Suppressor macrophage (primary cell): Measurements from ENCODE around the gene PCED1B.
A peak's percentile ranks its signal among the peaks of the same experiment; 100 is the strongest.
"Not testable (repeated sequence)": the region's sequence is repeated elsewhere in the genome, so short reads cannot be mapped to it uniquely, and the experiment has no call there.

Experiments
- DNase-seq, 4 experiments: peaks; one replicate each; pipeline ENCODE4 v3.0.0-alpha.2; 2020 to 2022

Gene PCED1B

GRCh38 chr12:47170281-47170680 lies 90.9 kb downstream of the PCED1B start:
- not testable (repeated sequence) for DNase-seq

GRCh38 chr12:47178014-47178413 lies 98.6 kb downstream of the PCED1B start:
- no peak for DNase-seq

GRCh38 chr12:47182164-47182938 lies 102.9 kb downstream of the PCED1B start:
- not testable (repeated sequence) for DNase-seq

DNA sequence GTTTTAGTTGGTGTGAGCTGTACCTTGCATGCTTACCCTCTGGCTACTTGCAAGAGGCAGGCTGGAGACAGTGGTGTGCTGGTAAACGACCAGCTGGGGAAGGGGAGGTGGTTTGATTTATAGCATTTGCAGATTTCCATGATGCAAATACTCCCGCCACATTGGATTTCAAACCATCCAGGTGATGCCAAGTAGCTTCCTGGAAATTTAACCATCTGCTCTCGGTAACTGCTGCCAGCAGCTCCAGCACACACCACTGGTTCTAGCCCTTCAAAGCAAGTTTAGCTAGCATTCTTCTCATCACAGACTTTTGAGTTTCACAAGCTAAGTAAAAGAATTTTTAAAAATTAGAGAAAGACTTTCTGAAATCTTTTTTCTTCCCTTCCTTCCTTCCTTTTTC lies 104.8 kb downstream of the PCED1B start:
- no peak for DNase-seq

DNA sequence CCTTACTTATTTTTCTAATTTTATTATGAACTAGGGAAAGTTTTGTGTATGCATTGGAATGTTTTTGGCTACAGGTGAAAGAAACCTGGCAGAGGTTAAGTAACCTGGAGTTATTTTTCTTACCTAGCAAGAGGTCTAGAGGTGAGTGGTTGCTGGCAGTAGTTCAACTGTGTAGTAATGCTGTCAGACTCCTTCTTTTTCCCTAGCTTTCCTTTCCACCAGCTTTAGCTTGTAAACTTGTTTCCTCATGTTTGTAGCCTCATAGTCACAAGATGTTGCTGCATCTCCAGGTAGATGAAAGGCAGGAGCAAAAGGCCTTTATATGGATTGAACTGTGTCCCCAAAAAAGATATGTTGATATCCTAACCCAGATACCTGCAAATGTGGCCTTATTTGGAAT lies 105.4 kb downstream of the PCED1B start:
- no peak for DNase-seq

GRCh38 chr12:47186246-47186645 lies 106.8 kb downstream of the PCED1B start:
- DNase-seq, result no peak

DNA sequence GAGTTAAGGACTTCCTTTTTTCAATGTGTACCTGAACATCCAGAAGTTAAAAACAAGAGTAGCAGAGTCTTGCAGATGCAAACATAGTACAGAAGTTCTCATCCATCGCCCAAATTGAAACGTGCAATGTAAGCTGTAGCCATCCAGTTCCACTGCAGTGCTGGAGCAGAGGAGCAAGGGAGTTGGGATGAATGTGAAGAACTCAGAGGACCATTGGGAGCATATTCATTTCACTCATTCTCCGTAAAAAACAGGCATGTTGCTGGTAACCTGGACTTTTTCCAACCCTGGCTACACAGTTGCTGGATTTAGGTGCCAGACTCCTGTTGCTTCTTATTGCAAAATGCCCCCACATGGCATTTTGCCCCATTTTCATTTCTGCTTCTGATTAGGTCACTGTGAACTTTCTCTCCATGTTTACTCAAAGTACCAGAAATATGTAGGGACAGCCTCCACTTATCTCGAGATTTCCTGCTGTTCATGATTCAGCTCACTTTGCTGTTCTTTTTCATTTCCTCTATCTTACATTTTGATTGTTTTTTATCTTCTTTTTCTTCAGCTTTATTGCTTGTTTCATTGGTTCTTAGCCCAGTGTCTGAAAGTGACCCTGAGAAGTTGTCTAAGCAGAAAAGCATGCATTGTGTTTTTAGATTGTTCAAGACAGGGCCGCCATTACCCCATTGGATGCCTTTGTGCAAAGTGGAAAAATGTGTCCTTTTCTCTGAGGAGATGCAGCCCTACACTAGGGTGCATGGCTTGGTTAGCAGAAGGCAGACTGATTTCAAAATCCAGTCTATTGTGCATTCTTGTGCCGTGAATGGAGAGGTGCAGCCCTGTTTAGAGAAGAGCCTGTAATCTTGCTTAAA lies 109.4 kb downstream of the PCED1B start:
- peak; percentile 13 to 64 (median 39) for DNase-seq

DNA sequence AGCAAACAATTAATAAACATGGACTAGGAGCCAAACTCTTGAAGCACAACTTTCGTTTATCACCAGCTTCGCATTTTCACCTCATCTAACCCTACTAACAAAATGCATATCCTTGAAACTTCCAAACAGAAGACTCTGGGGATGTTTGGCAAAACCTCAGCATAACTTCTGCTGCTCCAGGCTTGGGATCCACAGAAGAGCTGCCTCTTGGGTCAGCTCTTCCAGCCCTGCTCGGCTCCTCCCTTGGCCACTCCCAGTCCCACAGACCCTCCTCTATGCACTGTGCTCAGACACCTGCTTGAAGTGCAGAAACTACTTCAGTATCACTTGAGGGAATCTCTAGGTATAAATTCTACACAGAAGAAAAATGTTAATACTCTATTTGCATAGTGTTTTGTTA lies 110.3 kb downstream of the PCED1B start:
- no peak for DNase-seq

DNA sequence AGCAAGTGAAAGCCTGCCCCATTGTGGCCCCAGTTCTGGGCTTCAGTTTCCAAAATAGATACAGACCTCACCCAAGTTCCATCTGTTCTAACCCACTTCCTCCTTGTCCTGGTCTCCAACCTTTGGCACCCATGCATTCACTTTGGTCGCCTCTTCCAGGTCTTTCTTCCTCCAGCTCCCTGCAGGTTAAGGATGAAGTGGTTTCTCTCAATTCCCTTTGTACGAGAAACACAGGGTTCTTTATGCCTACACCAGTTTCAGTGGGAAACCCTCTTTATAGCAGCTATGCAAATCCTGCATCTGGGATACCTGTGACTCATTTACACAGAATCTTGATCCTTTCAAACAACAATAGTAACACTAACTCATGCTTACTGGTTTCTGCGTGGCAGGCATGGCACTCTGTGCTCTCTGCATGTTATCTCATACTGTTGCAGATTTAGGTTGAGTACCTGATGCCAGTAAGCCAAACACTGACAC lies 110.9 kb downstream of the PCED1B start:
- no peak for DNase-seq

DNA sequence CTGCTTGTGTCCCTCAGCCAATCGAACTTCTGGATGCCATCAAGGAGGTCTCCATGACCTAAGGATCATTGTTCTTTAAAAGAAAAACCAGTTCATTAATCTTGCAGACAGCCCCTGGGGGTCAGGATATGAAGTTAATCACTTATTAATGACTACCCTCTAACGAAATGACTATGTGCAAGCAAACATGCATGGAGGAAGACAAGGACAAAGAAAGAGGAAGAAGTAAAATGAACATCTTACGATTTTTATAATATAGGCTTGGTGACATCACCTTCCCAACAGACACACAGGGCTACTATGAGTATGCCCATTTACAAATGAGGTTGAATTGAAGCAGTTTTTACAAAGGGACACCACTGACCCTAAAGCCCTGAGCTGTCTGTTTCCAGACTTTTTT lies 111.5 kb downstream of the PCED1B start:
- DNase-seq, result peak; percentile 10 to 76 (median 46)

DNA sequence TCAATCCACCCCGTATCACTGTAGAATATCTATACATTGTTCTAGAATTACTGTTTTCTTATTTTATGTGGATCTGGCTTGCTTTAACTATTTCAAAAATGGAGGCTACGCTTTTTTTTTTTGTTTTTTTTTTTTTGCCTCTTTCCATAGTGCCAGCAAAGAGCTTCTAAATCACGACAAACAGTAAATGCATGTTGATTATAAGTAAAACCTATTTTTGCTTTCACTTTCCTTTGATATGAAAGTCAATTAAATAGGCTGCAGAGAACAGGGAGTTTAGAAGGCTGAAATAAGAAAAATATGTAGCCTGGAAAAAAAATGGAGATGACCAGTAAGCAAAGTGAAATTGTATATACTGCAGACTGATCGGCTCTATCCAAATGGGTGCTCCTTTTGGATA lies 112.6 kb downstream of the PCED1B start:
- no peak for DNase-seq

GRCh38 chr12:47193066-47193465 lies 113.6 kb downstream of the PCED1B start:
- DNase-seq, result no peak

GRCh38 chr12:47194501-47194900 lies 115.1 kb downstream of the PCED1B start:
- no peak for DNase-seq

DNA sequence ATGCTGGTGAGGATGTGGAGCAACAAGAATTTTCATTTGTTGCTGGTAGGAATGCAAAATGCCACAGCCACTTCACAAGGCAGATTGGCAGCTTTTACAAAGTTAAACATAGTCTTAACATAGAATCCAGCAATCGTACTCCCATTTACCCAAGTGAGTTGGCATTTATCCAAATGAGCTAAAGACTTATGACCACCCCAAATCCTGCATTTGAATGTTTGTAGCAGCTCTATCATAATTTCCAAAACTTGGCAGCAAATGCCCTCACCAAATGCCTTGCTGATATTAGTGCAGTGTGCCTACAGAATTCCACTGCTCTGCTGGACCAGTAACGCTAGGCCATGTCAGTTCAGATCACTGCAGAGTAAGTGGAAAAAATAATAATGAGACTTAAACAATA lies 121.0 kb downstream of the PCED1B start:
- no peak for DNase-seq

DNA sequence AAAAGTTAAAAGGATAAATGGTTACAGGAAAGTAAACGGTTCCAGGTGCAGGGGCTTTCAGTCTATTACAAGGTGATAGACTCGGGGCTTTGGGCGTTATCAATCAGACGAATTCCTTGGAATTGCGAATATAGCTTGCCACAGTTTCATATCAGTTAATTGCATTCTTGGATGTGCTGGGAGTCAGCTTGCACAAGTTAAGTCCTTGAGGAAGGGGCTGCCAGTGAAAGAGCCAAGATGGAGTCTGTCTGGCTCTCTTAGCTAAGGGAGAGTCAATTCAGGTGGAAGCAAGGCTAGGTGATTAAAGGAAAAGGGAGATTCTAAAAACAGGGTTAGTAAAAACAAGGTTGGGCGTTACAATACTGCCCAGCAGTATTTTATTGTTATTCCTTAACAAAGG lies 121.8 kb downstream of the PCED1B start:
- DNase-seq, result not testable (repeated sequence)

DNA sequence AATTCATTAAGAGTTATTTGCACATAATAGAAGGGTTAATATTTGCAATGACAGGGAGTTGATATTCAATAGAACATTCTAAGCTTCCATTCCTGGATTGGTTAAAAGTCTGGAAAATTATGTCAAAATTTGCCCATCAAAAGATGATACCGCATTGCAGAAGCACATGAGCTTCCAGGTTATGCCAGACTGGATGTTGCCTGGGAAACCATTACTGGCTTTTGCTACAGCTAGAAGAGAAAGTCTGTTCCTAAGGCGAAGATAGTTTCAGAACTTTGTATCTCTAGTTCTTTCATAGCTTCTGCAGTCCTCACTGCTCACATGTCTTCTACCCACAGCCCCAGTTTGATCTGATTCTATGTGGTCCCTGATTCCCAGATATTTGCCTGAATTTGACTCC lies 122.8 kb downstream of the PCED1B start:
- DNase-seq, result no peak

DNA sequence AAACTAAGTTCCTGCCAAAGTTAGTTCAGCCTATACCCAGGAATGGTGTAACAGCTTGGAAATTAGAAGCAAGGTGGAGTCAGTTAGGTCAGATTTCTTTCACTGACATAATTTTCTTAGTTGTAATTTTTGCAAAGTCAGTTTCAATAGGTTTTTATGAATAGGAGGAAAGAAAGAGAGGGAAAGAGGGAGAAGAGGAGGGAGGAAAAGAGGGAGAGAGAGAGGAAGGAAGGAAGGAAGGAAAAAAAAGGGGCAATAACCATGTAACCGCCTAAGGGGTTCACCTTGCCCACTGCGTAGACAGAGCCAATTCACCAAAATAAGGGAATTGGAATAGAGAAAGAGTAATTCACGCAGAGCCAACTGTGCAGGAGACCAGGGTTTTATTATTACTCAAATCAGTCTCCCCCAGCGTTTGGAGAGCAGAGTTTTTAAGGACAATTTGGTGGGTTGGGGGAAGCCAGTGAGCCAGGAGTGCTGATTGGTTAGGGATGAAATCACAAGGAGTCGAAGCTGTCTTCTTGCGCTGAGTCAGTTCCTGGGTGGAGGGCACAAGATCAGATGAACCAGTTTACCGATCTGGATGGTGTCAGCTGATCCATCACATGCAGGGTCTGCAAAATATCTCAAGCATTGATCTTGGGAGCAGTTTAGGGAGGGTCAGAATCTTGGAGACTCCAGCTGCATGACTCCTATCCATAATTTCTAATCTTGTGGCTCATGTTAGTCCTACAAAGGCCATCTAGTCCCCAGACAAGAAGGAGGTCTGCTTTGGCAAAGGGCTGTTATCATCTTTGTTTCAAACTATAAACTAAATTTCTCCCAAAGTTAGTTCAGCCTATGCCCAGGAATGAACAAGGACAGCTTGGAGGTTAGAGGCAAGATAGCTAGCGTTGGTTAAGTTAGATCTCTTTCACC lies 126.4 kb downstream of the PCED1B start:
- no peak for DNase-seq

GRCh38 chr12:47206450-47207339 lies 127.3 kb downstream of the PCED1B start:
- no peak for DNase-seq

DNA sequence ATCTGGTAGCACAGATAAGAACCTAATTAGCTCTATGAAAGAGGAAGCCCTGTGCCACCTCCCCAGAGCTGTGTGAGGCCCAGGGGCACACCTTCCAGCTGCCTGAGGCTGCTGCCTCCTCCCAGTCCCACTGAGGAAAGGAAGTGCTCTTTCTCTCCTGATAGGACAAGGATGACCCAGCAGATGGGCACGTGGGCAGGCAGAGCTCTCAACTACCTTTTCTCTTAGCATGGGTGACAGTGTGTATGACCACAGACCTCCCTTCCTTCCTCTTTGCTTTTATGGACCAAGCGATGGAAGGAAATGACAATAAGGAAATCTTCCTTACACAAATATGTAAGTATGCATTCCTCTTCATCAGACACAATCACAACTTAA lies 127.9 kb downstream of the PCED1B start:
- DNase-seq, result peak; percentile 62 to 81 (median 77)

DNA sequence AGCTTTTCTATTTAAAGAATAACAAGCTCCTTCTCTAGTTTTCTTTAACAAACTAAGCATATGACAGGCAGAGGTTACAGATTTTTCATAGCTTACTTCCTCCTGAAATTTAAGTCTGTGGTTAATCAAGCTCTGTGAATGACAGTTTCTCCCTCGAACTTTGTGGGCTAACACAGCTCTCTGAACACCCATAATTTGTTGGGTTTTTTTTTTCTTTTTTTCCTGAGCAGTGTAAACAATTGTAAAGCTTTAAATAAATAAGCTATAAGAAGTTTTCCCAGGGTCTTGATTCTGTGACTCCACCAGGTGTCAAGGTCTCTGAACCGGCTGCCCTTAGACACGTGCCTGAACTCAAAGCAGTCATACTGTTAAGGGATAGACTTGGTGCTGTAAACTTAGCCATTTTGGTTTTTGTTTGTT lies 128.4 kb downstream of the PCED1B start:
- DNase-seq, result peak in 2 of 4 experiments; percentile 45 to 53

DNA sequence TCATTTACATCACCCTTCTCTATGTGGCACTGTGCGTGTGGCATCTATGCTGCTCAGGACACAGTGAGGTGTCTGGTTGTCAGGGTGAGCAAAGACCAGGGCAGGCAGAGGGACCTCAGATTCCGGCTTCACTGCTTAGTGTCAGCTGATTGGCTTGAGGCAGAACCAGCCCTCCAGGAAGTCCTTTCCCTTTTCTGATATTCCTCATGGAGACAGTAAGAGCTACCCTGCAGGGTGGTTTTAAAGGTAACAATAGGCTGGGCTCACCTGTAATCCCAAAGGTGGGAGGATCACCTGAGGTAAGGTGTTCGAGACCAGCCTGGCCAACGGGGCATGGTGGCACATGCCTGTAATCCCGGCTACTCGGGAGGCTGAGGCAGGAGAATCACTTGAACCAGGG lies 129.6 kb downstream of the PCED1B start:
- no peak for DNase-seq

DNA sequence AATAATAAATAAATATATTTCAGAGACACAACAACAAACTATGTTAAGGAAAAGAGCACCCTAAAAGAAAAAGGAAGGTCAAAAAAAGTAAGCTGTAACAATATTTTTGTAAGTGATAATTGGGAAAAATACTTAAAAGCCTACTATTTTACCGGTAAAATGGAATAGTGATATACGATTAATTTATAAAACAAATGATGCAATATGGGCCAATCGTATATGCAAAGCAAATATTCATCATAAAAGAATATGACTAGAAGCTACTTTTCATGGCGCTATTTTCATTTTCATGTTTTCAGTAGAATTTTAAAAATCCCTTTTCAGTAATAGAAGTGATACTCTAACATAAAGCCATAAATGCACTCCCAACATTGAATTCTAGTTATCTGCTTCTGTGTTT lies 131.4 kb downstream of the PCED1B start:
- DNase-seq, result no peak
